Hepatic stellate cell (primary cell): Measurements from ENCODE around the gene PTPRE.

Experiments
- DNase-seq: peaks from one replicate; pipeline ENCODE4 v3.0.0; 2011; ENCODE audit warnings: low spot score

Gene PTPRE

GRCh38 chr10:128095027-128095752 is 188.3 kb downstream of the PTPRE start:
- DNase-seq, result no peak

- no peak for DNase-seq
These were observed 189.0 kb downstream of the PTPRE start for GRCh38 chr10:128095753-128096469.

GRCh38 chr10:128096486-128097199 is 189.7 kb downstream of the PTPRE start:
- DNase-seq, result no peak

GRCh38 chr10:128097783-128098182 is 190.9 kb downstream of the PTPRE start:
- no peak for DNase-seq

- DNase-seq, result no peak
These were observed 191.7 kb downstream of the PTPRE start for GRCh38 chr10:128098631-128099030.

GRCh38 chr10:128099901-128100300 is 193.0 kb downstream of the PTPRE start:
- no peak for DNase-seq

- no peak for DNase-seq
These were observed 195.0 kb downstream of the PTPRE start for GRCh38 chr10:128101901-128102300.

GRCh38 chr10:128102480-128103228 is 195.8 kb downstream of the PTPRE start:
- no peak for DNase-seq

GRCh38 chr10:128103229-128103714 is 196.4 kb downstream of the PTPRE start:
- DNase-seq, result no peak

GRCh38 chr10:128105383-128105782 is 198.5 kb downstream of the PTPRE start:
- no peak for DNase-seq

- no peak for DNase-seq
These were observed 202.8 kb downstream of the PTPRE start for GRCh38 chr10:128109707-128110106.

- DNase-seq, result no peak
These were observed 203.4 kb downstream of the PTPRE start for GRCh38 chr10:128110339-128110738.

- DNase-seq, result no peak
These were observed 204.8 kb downstream of the PTPRE start for GRCh38 chr10:128111696-128112095.

- no peak for DNase-seq
These were observed 206.1 kb downstream of the PTPRE start for GRCh38 chr10:128113026-128113425.

- DNase-seq, result no peak
These were observed 208.0 kb downstream of the PTPRE start for GRCh38 chr10:128114901-128115300.

- DNase-seq, result no peak
These were observed 208.5 kb downstream of the PTPRE start for GRCh38 chr10:128115356-128115755.

- DNase-seq, result no peak
These were observed 209.3 kb downstream of the PTPRE start for GRCh38 chr10:128116187-128116586.

GRCh38 chr10:128116851-128117615 is 210.1 kb downstream of the PTPRE start:
- no peak for DNase-seq

- no peak for DNase-seq
These were observed 215.0 kb downstream of the PTPRE start for GRCh38 chr10:128121750-128122412.

- no peak for DNase-seq
These were observed 216.0 kb downstream of the PTPRE start for GRCh38 chr10:128122931-128123330.

GRCh38 chr10:128123846-128124245 is 216.9 kb downstream of the PTPRE start:
- no peak for DNase-seq
